H1 (cell line): ENCODE measurements around the gene PRSS12. TPM values are rescaled to one million over a fixed set of nuclear protein-coding genes. Genes with fewer than 3 reads are reported as not detected.

Experiments
- CTCF ChIA-PET: fragments of 300-600 bp; sonication (Branson Sonifier 250); formaldehyde crosslinking; loops from one replicate; lab custom pipeline; 2021; ENCODE audit not compliant: partially characterized antibody; lab: Charles Lee
- POLR2A ChIA-PET: fragments of 300-600 bp; sonication (Branson Sonifier 250); formaldehyde crosslinking; loops from one replicate; lab custom pipeline; 2021; ENCODE audit warnings: inconsistent platforms; ENCODE audit not compliant: partially characterized antibody; lab: Charles Lee
- DNase-seq, 2 experiments: peaks; one replicate each; pipeline versions ENCODE4 v3.0.0 to v3.0.0-alpha.2; 2010 to 2022; ENCODE audit warnings: low spot score in 2 of 2, low read depth in 1 of 2, mixed read lengths in 1 of 2
- FAIRE-seq: peaks from 2 replicates; lab custom pipeline; 2011; peaks lifted over from hg19 to GRCh38; lab: Jason Lieb, UNC
- H2AFZ ChIP-seq: 2 replicates; pipeline ENCODE4 v1.8.1; 2012; ENCODE audit warnings: low read length, inconsistent platforms
- H2AK5ac ChIP-seq: 2 replicates; pipeline ENCODE4 v1.6.1; 2013; ENCODE audit warnings: low read depth, low read length
- H2BK120ac ChIP-seq: replicated peaks from 2 replicates; pipeline ENCODE3; 2013; ENCODE audit warnings: low read depth, low read length, inconsistent platforms
- H2BK12ac ChIP-seq: 2 replicates; pipeline ENCODE4 v1.6.1; 2013; ENCODE audit warnings: low read depth, low read length
- H2BK15ac ChIP-seq: 2 replicates; pipeline ENCODE4 v1.6.1; 2013; ENCODE audit warnings: low read length
- H2BK20ac ChIP-seq: 2 replicates; pipeline ENCODE4 v1.6.1; 2013; ENCODE audit warnings: low read length
- H2BK5ac ChIP-seq: 2 replicates; pipeline ENCODE4 v1.6.1; 2013; ENCODE audit warnings: low read depth, low read length
- H3K14ac ChIP-seq: 2 replicates; pipeline ENCODE4 v1.6.1; 2013; ENCODE audit warnings: inconsistent platforms; ENCODE audit not compliant: insufficient read length
- H3K18ac ChIP-seq: 2 replicates; pipeline ENCODE4 v1.6.1; 2013; ENCODE audit warnings: low read length; ENCODE audit errors: extremely low read depth
- H3K23ac ChIP-seq: 2 replicates; pipeline ENCODE4 v1.6.1; 2013; ENCODE audit warnings: inconsistent platforms; ENCODE audit not compliant: insufficient read length
- H3K23me2 ChIP-seq: 2 replicates; pipeline ENCODE4 v1.6.1; 2013; ENCODE audit warnings: low read depth, low read length
- H3K27ac ChIP-seq: 2 replicates; pipeline ENCODE4 v1.6.1; 2011; ENCODE audit warnings: low read depth, low read length, inconsistent platforms
- H3K27me3 ChIP-seq, 4 experiments: replicated peaks in 1 of 4; 1 replicate in 1 of 4; 2 replicates in 3 of 4; pipeline versions ENCODE4 v1.6.1 to v1.8.1; 2011 to 2013; ENCODE audit warnings: low read length in 3 of 4, mild to moderate bottlenecking in 3 of 4, inconsistent platforms in 2 of 4, mixed read lengths in 2 of 4, moderate library complexity in 1 of 4; ENCODE audit not compliant: control insufficient read depth in 3 of 4, insufficient read depth in 3 of 4; ENCODE audit errors: extremely low read depth in 1 of 4
- H3K36me3 ChIP-seq, 4 experiments: 2 replicates each; pipeline versions ENCODE4 v1.6.1 to v1.8.1; 2011 to 2013; ENCODE audit warnings: mild to moderate bottlenecking in 4 of 4, low read length in 3 of 4, moderate library complexity in 2 of 4, control low read depth in 1 of 4, inconsistent platforms in 1 of 4; ENCODE audit not compliant: insufficient read depth in 4 of 4, control insufficient read depth in 2 of 4
- H3K4ac ChIP-seq: replicated peaks from 2 replicates; pipeline ENCODE3; 2013; ENCODE audit warnings: low read length, low read depth, mixed read lengths, inconsistent platforms; ENCODE audit not compliant: insufficient read length
- H3K4me1 ChIP-seq, 4 experiments: replicated peaks in 1 of 4; 1 replicate in 1 of 4; 2 replicates in 3 of 4; pipeline versions ENCODE4 v1.6.1 to v1.8.1; 2011 to 2013; ENCODE audit warnings: low read length in 3 of 4, inconsistent platforms in 2 of 4, mixed read lengths in 1 of 4; ENCODE audit not compliant: insufficient read depth in 4 of 4, control insufficient read depth in 3 of 4
- H3K4me2 ChIP-seq, 2 experiments: 2 replicates each; pipeline versions ENCODE4 v1.6.1 to v1.8.1; 2011 to 2013; ENCODE audit warnings: low read depth in 2 of 2, low read length in 2 of 2, control low read depth in 1 of 2, inconsistent platforms in 1 of 2, mild to moderate bottlenecking in 1 of 2; ENCODE audit not compliant: insufficient read depth in 1 of 2
- H3K4me3 ChIP-seq, 4 experiments: fragments of 200-600, 300-600 bp in 1 of 4; sonication (generic), shearing (Covaris generic), sonication (Bioruptor Twin) in 1 of 4; 2 replicates each; pipeline versions ENCODE4 v1.5.1 to v1.8.1; 2011 to 2016; ENCODE audit warnings: low read length in 4 of 4, low read depth in 3 of 4, control low read depth in 2 of 4, inconsistent platforms in 2 of 4, mild to moderate bottlenecking in 2 of 4, mixed read lengths in 1 of 4, moderate library complexity in 1 of 4; ENCODE audit not compliant: insufficient read depth in 2 of 4; ENCODE audit errors: extremely low read depth in 1 of 4
- H3K56ac ChIP-seq: replicated peaks from 2 replicates; pipeline ENCODE3; 2013; ENCODE audit warnings: low read depth, mild to moderate bottlenecking, mixed read lengths, low read length, inconsistent platforms; ENCODE audit not compliant: insufficient read length
- H3K79me1 ChIP-seq: 2 replicates; pipeline ENCODE4 v1.6.1; 2013; ENCODE audit warnings: low read depth, low read length, control low read depth
- H3K79me2 ChIP-seq, 2 experiments: 2 replicates each; pipeline versions ENCODE4 v1.6.1 to v1.8.1; 2012 to 2013; ENCODE audit warnings: low read length in 2 of 2, mild to moderate bottlenecking in 2 of 2, inconsistent platforms in 1 of 2; ENCODE audit not compliant: insufficient read depth in 2 of 2, control insufficient read depth in 1 of 2
- H3K9ac ChIP-seq, 4 experiments: replicated peaks in 1 of 4; 1 replicate in 1 of 4; 2 replicates in 3 of 4; pipeline versions ENCODE4 v1.6.1 to v1.8.1; 2011 to 2013; ENCODE audit warnings: low read depth in 3 of 4, low read length in 3 of 4, control low read depth in 2 of 4, mild to moderate bottlenecking in 2 of 4, moderate library complexity in 2 of 4, inconsistent platforms in 1 of 4; ENCODE audit errors: extremely low read depth in 1 of 4
- H3K9me3 ChIP-seq, 2 experiments: 2 replicates each; pipeline versions ENCODE4 v1.6.1 to v1.8.1; 2012 to 2013; ENCODE audit warnings: mild to moderate bottlenecking in 2 of 2, moderate library complexity in 2 of 2, control low read depth in 1 of 2, inconsistent platforms in 1 of 2, low read depth in 1 of 2, low read length in 1 of 2, mixed read lengths in 1 of 2; ENCODE audit not compliant: insufficient read depth in 2 of 2
- H4K20me1 ChIP-seq, 2 experiments: replicated peaks in 1 of 2; 2 replicates each; pipeline versions ENCODE3 to v1.8.1; 2011 to 2013; ENCODE audit warnings: inconsistent platforms in 2 of 2, low read length in 2 of 2, mild to moderate bottlenecking in 1 of 2; ENCODE audit not compliant: insufficient read depth in 2 of 2, control insufficient read depth in 1 of 2
- H4K5ac ChIP-seq: 2 replicates; pipeline ENCODE4 v1.6.1; 2013; ENCODE audit warnings: low read length, low read depth, mixed read lengths, inconsistent platforms; ENCODE audit not compliant: insufficient read length
- H4K8ac ChIP-seq: 2 replicates; pipeline ENCODE4 v1.8.0; 2013; ENCODE audit warnings: mild to moderate bottlenecking, moderate library complexity, low read length, inconsistent platforms; ENCODE audit not compliant: insufficient read depth; ENCODE audit errors: extremely low read depth
- H4K91ac ChIP-seq: replicated peaks from 2 replicates; pipeline ENCODE3; 2013; ENCODE audit warnings: low read length, mixed read lengths, inconsistent platforms; ENCODE audit not compliant: insufficient read length
- PHF8 ChIP-seq: fragments of 200-600 bp; sonication (generic); conservative IDR thresholded peaks from 2 replicates; pipeline ENCODE4 v1.7.1; 2012; ENCODE audit warnings: low read depth, mild to moderate bottlenecking, inconsistent platforms, low read length, moderate library complexity
- WGBS, 2 experiments: shearing (Covaris generic) in 1 of 2; methylation state at CpG; one replicate each; pipeline versions ENCODE4 v1.1.6 to v1.1.7; 2013 to 2015; ENCODE audit warnings: low lambda C conversion rate in 2 of 2, mixed read lengths in 2 of 2, inconsistent platforms in 1 of 2, low coverage in 1 of 2, missing lambda C conversion rate in 1 of 2; ENCODE audit not compliant: insufficient replicate concordance in 2 of 2, insufficient coverage in 1 of 2, insufficient read length in 1 of 2; ENCODE audit errors: extremely low coverage in 1 of 2, missing lambda C conversion rate in 1 of 2; 5-methylcytosine and 5-hydroxymethylcytosine counted together
- polyA plus RNA-seq, 7 experiments: library from polyadenylated mRNA; depleted of rRNA in 3 of 7; stranded (reverse) in 5 of 7; unstranded in 2 of 7; fragments of >200 nt in 5 of 7; fragments of 200-250 nt in 2 of 7; gene quantifications; 1 replicate in 5 of 7; 2 replicates in 1 of 7; 4 replicates in 1 of 7; pipeline versions ENCODE4 v1.2.1 to v1.2.3, GENCODE V29; 2011 to 2013; ENCODE audit warnings: missing spikeins in 2 of 7, mixed read lengths in 2 of 7
- total RNA-seq: library from RNA; stranded (reverse); fragmentation: NEBNext Ultra II Directional; extraction: Animal tissue kit (Norgen Biotek cat#: 25700); gene quantifications from 2 replicates; pipeline ENCODE4 v1.2.1, GENCODE V29; 2021

PRSS12 gene
- total and polyA plus RNA-seq, 2 of the 8 experiments (the other 6 are each of a cell fraction or from before 2014, with no cell fraction given): 2.6 to 9.3 TPM

DNA sequence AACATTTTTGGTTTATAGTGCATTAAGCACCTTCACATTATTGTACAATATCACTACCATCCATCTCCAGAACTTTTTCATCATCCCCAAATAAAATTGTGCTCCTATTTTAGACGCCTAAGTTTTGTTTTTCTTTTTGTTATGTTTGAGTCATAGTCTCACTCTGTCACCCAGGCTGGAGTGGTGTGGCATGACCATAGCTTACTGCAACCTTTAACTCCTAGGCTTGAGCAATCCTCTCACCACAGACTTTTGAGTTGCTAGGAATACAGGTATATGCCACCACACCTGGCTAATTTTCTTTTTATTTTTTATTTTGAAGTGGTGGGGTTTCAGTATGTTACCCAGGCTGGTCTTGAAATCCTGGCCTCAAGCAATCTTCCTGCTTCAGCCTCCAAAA, 33.9 kb downstream of the PRSS12 start:
- ChIA-PET POLR2A (no interaction called here), CTCF (no interaction called here)
- FAIRE-seq (no peak), DNase-seq (no peak)
- Histone ChIP-seq H2BK15ac (no peak overlapping the region), H3K4me3 (no peak overlapping the region), H2AFZ (no peak overlapping the region), H3K56ac (no peak overlapping the region), H3K9me3 (no peaks in the 10 kb centered on the region), H3K27me3 (no peaks in the 10 kb centered on the region), H3K4ac (no peak overlapping the region), H4K5ac (no peak overlapping the region), H3K79me1 (no peaks in the 10 kb centered on the region), H4K20me1 (no peaks in the 10 kb centered on the region), H3K9ac (no peak overlapping the region), H3K27ac (no peak overlapping the region), H2BK12ac (no peak overlapping the region), H3K36me3 (no peaks in the 10 kb centered on the region), H4K8ac (no peak overlapping the region), H2BK5ac (no peak overlapping the region), H2BK20ac (no peak overlapping the region), H4K91ac (no peak overlapping the region), H2BK120ac (no peak overlapping the region), H3K23me2 (no peaks in the 10 kb centered on the region), H3K79me2 (no peaks in the 10 kb centered on the region), H3K18ac (no peak overlapping the region), H3K23ac (no peak overlapping the region), H2AK5ac (no peak overlapping the region), H3K14ac (no peak overlapping the region), H3K4me2 (no peak overlapping the region), H3K4me1 (0 out of 7 replicates have a peak, but pooled peaks cover 0 to 2% (median 0%) of the 10 kb centered on the region in 4 experiments)
- 80% methylated on average over 1 of the region's 1 CpG; no CpG with 5 or more reads in 1 of the 2 experiments for WGBS, 2 experiments
- TF ChIP-seq PHF8: no peak
